GM12873 (cell line): Measurements from ENCODE around the gene ZNF491.

ENCODE experiments used
- CTCF ChIP-seq: IDR thresholded peaks from 2 replicates; pipeline ENCODE4 v1.5.1; 2012; ENCODE audit warnings: low read depth, mild to moderate bottlenecking, moderate library complexity, low read length, control low read depth; ENCODE audit not compliant: insufficient read depth; ENCODE audit errors: missing control alignments

The ZNF491 gene

GRCh38 chr19:11798391-11799330 lies at the start of gene ZNF491:
ZNF491 (plus strand) TSS chr19:11798523; CDS start chr19:11805954, 7,431 bp downstream.
- TF ChIP-seq CTCF, result peak; percentile 40

DNA sequence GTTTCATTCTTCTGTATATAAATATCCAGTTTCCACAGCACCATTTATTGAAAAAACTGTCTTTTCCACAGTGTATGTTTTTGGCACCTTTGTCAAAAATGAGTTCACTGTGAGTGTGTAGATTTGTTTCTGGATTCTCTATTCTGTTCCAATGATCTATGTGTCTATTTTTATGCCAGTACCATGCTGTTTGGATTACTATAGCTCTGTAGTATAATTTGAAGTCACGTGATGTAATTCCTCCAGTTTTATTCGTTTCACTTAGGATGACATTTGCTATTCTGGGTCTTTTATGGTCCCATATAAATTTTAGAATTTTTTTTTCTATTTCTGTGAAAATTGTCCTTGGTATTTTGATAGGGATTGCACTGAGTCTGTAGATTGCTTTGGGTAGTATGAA lies 48.6 kb upstream of the ZNF491 start:
- no peak for TF ChIP-seq CTCF

DNA sequence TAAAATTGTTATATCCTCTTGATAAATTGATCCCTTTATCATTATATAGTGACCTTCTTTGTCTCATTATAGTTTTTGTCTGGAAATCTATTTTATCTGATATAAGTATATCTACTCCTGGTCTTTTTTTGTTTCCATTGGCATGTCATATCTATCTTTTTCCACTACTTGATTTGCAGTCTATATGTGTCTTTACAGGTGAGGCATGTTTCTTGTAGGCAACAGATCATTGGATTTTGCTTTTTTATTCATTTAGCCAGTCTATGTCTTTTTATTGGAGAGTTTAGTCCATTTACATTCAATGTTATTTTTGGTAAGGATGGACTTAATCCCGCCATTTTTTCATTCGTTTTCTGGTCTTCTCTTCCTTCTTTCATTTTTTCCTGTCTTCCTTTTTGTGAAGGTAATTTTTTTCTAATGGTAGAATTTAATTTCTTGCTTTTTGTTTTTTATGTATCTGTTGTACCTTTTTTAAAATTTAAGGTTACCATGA lies 46.0 kb upstream of the ZNF491 start:
- no peak for TF ChIP-seq CTCF

- no peak for TF ChIP-seq CTCF
These were observed 43.7 kb upstream of the ZNF491 start for GRCh38 chr19:11754663-11755062.

DNA sequence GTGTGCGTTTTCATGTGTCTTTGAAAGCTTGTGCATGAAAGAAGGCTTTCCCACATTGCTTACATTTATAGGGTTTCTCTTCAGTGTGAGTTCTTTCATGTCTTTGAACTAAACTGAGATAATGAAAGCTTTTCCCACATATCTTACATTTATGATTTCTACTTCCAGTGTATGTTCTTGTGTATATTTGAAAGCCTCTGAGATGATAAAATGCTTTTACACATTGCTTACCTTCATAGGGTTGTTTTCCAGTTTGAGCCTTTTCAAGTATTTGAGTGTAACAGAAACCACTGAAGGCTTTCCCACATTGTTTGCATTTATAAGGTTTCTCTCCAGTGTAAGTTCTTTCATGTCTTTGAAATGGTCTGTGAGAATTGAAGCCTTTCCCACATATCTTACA lies 41.4 kb upstream of the ZNF491 start:
- no peak for TF ChIP-seq CTCF

GRCh38 chr19:11759805-11760204 lies 38.5 kb upstream of the ZNF491 start:
- no peak for TF ChIP-seq CTCF

DNA sequence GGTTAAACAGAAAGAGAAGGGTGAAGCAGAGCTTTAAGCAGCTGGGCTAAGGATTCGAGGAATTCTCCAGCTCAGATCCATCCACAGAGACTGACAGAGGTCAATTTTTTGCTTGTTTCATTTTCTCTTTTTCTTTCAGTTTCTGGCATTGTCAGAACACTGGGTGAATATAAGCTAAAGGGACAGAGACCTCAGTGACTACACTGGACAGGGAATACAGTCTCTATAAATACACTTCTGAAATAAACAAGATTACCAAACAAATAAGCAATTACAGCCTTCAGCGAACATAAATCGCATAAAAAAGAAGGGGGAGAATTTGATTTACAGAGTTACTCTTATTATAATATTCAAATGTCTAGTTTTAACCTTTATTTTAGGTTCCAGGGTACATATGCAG lies 35.2 kb upstream of the ZNF491 start:
- TF ChIP-seq CTCF, result no peak
